HepG2 (cell line): ENCODE results near the gene RNF123. TPM values are rescaled to one million over a fixed set of nuclear protein-coding genes. Genes with fewer than 3 reads are reported as not detected.
A peak's percentile ranks its signal among the peaks of the same experiment; 100 is the strongest.

Experiments used
- ATF6 ChIP-seq: sonication (generic); formaldehyde crosslinking; conservative IDR thresholded peaks from 2 replicates; pipeline ENCODE4 v1.4.0; 2020; ENCODE audit warnings: missing genetic modification reagents
- CENPT ChIP-seq: sonication (generic); formaldehyde crosslinking; IDR thresholded peaks from 2 replicates; pipeline ENCODE4 v1.8.0; 2022; ENCODE audit warnings: low read depth, mild to moderate bottlenecking, moderate library complexity, missing genetic modification reagents
- FOXM1 ChIP-seq: sonication (generic); formaldehyde crosslinking; IDR thresholded peaks from 2 replicates; pipeline ENCODE4 v1.5.0; 2020; ENCODE audit warnings: missing genetic modification reagents
- KDM1A ChIP-seq: IDR thresholded peaks from 2 replicates; pipeline ENCODE4 v1.6.1; 2016; ENCODE audit warnings: missing compliant biosample characterization
- POGZ ChIP-seq: sonication (generic); formaldehyde crosslinking; IDR thresholded peaks from 2 replicates; pipeline ENCODE4 v1.4.0; 2020; ENCODE audit warnings: mild to moderate bottlenecking, missing genetic modification reagents
- PPARG ChIP-seq: conservative IDR thresholded peaks from 2 replicates; pipeline ENCODE4 v1.6.1; 2016; ENCODE audit warnings: missing biosample characterization, missing genetic modification reagents
- TEF ChIP-seq: sonication (generic); formaldehyde crosslinking; IDR thresholded peaks from 2 replicates; pipeline ENCODE4 v1.5.0; 2020; ENCODE audit warnings: missing genetic modification reagents
- U2AF2 ChIP-seq: fragments of 200-400 bp; formaldehyde crosslinking; IDR thresholded peaks from 2 replicates; pipeline ENCODE4 v1.6.1; 2017; ENCODE audit warnings: low read depth, mild to moderate bottlenecking, low read length
- ZEB1 ChIP-seq: IDR thresholded peaks from 2 replicates; pipeline ENCODE4 v1.6.1; 2012; ENCODE audit warnings: mild to moderate bottlenecking, low read depth, inconsistent platforms; ENCODE audit not compliant: insufficient replicate concordance
- ZFP90 ChIP-seq: sonication (generic); formaldehyde crosslinking; IDR thresholded peaks from 2 replicates; pipeline ENCODE4 v1.8.0; 2022; ENCODE audit warnings: missing genetic modification reagents, mild to moderate bottlenecking, inconsistent platforms, borderline replicate concordance
- ZNF567 ChIP-seq: sonication (generic); formaldehyde crosslinking; IDR thresholded peaks from 2 replicates; pipeline ENCODE4 v1.8.1; 2023; ENCODE audit warnings: mild to moderate bottlenecking, missing genetic modification reagents, borderline replicate concordance
- ZNF75D ChIP-seq: sonication (generic); formaldehyde crosslinking; IDR thresholded peaks from 2 replicates; pipeline ENCODE4 v1.8.1; 2023; ENCODE audit warnings: missing genetic modification reagents, mild to moderate bottlenecking, borderline replicate concordance
- ZNF883 ChIP-seq: sonication (generic); formaldehyde crosslinking; IDR thresholded peaks from 2 replicates; pipeline ENCODE4 v1.5.1; 2020; ENCODE audit warnings: mild to moderate bottlenecking, missing genetic modification reagents; ENCODE audit errors: not compliant biosample characterization
- ZUFSP ChIP-seq: sonication (generic); formaldehyde crosslinking; IDR thresholded peaks from 2 replicates; pipeline ENCODE4 v1.9.0; 2021; ENCODE audit warnings: missing genetic modification reagents, mild to moderate bottlenecking, borderline replicate concordance
- polyA plus RNA-seq, 8 experiments: library from polyadenylated mRNA; depleted of rRNA in 3 of 8; stranded (reverse) in 7 of 8; unstranded in 1 of 8; fragments of >200 nt; fragmentation: Illumina TruSeq in 4 of 8; extraction: Trizol in 4 of 8; gene quantifications; 2 replicates each; pipeline versions ENCODE4 v1.2.1 to v1.2.3, GENCODE V29; 2011 to 2016; ENCODE audit warnings: low read depth in 4 of 8, missing spikeins in 1 of 8, mixed read lengths in 1 of 8; ENCODE audit not compliant: insufficient read depth in 1 of 8
- total RNA-seq, 5 experiments: library from RNA; depleted of rRNA; stranded (reverse); fragments of >200 nt; fragmentation: Illumina TruSeq; extraction: Trizol; gene quantifications; 2 replicates each; pipeline ENCODE4 v1.2.3, GENCODE V29; 2016; ENCODE audit warnings: low read depth in 1 of 5
- TF ChIP-seq, protein P1 (sequence below): sonication (generic); formaldehyde crosslinking; IDR thresholded peaks from 2 replicates; pipeline ENCODE4 v1.5.0; 2020; ENCODE audit warnings: mild to moderate bottlenecking, low read depth, missing genetic modification reagents, borderline replicate concordance
- TF ChIP-seq, protein P2 (sequence below): sonication (generic); formaldehyde crosslinking; IDR thresholded peaks from 2 replicates; pipeline ENCODE4 v1.4.0; 2020; ENCODE audit warnings: missing genetic modification reagents, mild to moderate bottlenecking, borderline replicate concordance
- TF ChIP-seq, protein P3 (sequence below): IDR thresholded peaks from 2 replicates; pipeline ENCODE4 v1.6.1; 2016
- TF ChIP-seq, protein P4 (sequence below): sonication (generic); formaldehyde crosslinking; IDR thresholded peaks from 2 replicates; pipeline ENCODE4 v1.4.0; 2020; ENCODE audit warnings: mild to moderate bottlenecking, low read depth, missing genetic modification reagents

The RNF123 gene
- total and polyA plus RNA-seq, 2 of the 13 experiments (the other 11 are each of a cell fraction or from before 2014, with no cell fraction given), result 29.9 to 82.2 TPM

DNA sequence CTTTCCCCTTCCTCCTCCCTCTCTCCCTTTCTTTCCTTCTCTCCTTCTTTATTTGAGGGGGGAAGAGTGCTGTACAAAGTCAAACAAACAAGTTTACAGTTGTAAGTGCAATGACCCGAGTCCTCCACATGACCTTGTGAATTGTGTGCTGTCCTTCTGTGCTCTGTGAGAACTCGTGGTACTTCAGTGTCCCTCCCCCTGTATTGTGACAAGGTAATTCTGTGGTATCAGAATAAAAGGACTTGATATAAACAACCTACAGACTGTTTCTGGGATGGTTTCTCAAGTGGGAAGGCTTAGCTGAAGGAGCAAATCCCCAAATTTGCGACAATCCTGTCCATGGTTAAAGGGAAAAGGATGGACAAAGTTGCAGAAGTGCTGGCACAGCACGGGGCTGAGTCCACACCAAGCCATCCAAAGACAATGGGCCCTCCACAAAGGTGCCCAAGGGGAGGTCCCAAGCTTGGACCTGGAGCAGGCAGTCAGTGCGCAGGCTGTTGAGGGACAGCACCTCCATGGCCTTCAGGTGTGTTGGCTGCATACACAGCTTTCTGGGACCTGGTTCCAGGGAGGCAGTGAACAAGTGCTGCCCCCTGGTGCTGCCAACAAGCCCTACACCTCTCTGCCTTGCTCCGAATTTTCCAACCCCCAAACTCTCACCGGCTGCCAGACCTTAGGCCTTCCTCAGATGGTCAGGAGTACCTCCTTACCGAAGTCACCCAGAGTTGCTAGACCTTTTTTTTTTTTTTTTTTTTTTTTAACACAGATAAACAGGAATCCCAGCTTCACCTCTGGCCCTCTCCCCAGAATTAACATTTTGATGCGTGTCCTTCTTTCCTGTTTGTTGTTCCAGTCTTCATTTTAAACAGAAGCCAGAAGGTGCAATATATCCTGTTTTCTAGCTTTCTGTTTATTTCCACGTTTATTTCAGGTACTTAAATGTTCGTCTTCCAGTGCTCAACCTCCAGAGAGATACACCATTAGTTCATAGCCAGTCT, 17.8 kb upstream of the RNF123 start (continued):
- no peak for TF ChIP-seq CENPT (CRISPR knock-in tag)
- TF ChIP-seq ATF6 (CRISPR knock-in tag), result no peak
- no peak for TF ChIP-seq ZNF75D (CRISPR knock-in tag)
- 0 out of 2 replicates have a peak, but pooled peaks have one; percentile 38 for TF ChIP-seq ZFP90 (CRISPR knock-in tag)
- no peak for TF ChIP-seq TEF (CRISPR knock-in tag)
- TF ChIP-seq FOXM1 (CRISPR knock-in tag), result no peak
- TF ChIP-seq, protein P1, sequence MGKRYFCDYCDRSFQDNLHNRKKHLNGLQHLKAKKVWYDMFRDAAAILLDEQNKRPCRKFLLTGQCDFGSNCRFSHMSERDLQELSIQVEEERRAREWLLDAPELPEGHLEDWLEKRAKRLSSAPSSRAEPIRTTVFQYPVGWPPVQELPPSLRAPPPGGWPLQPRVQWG (CRISPR knock-in tag), result no peak
- TF ChIP-seq, protein P2, sequence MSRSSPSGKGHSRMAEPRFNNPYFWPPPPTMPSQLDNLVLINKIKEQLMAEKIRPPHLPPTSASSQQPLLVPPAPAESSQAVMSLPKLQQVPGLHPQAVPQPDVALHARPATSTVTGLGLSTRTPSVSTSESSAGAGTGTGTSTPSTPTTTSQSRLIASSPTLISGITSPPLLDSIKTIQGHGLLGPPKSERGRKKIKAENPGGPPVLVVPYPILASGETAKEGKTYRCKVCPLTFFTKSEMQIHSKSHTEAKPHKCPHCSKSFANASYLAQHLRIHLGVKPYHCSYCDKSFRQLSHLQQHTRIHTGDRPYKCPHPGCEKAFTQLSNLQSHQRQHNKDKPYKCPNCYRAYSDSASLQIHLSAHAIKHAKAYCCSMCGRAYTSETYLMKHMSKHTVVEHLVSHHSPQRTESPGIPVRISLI, result no peak
- TF ChIP-seq, protein P3, sequence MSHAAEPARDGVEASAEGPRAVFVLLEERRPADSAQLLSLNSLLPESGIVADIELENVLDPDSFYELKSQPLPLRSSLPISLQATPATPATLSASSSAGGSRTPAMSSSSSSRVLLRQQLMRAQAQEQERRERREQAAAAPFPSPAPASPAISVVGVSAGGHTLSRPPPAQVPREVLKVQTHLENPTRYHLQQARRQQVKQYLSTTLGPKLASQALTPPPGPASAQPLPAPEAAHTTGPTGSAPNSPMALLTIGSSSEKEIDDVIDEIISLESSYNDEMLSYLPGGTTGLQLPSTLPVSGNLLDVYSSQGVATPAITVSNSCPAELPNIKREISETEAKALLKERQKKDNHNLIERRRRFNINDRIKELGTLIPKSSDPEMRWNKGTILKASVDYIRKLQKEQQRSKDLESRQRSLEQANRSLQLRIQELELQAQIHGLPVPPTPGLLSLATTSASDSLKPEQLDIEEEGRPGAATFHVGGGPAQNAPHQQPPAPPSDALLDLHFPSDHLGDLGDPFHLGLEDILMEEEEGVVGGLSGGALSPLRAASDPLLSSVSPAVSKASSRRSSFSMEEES (CRISPR knock-in tag), result peak; percentile 88
- TF ChIP-seq U2AF2, result no peak
- peak; percentile 36 for TF ChIP-seq POGZ
- no peak for TF ChIP-seq ZNF567 (CRISPR knock-in tag)
- no peak; the same call in 1 of the 2 replicates for TF ChIP-seq PPARG (CRISPR knock-in tag)
- TF ChIP-seq ZEB1, result no peak
- no peak for TF ChIP-seq ZNF883
- no peak for TF ChIP-seq ZUFSP (CRISPR knock-in tag)
- TF ChIP-seq KDM1A (CRISPR knock-in tag), result no peak
- TF ChIP-seq, protein P4, sequence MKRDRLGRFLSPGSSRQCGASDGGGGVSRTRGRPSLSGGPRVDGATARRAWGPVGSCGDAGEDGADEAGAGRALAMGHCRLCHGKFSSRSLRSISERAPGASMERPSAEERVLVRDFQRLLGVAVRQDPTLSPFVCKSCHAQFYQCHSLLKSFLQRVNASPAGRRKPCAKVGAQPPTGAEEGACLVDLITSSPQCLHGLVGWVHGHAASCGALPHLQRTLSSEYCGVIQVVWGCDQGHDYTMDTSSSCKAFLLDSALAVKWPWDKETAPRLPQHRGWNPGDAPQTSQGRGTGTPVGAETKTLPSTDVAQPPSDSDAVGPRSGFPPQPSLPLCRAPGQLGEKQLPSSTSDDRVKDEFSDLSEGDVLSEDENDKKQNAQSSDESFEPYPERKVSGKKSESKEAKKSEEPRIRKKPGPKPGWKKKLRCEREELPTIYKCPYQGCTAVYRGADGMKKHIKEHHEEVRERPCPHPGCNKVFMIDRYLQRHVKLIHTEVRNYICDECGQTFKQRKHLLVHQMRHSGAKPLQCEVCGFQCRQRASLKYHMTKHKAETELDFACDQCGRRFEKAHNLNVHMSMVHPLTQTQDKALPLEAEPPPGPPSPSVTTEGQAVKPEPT, result no peak
